HG02970 (cell line): ENCODE results near the gene STARD7.
"Not testable (repeated sequence)": the region's sequence is repeated elsewhere in the genome, so short reads cannot be mapped to it uniquely, and the experiment has no call there.

Source experiments
- ATAC-seq: cut with Tn5 transposase; IDR thresholded peaks from one replicate; pipeline ENCODE4 v1.9.1; 2021; ENCODE audit warnings: mild to moderate bottlenecking, moderate library complexity, moderate number of reproducible peaks; ENCODE audit not compliant: unreplicated experiment, low FRiP score

Gene STARD7

GRCh38 chr2:96169868-96170507, 38.6 kb downstream of the STARD7 start:
- ATAC-seq = no peak

- ATAC-seq = no peak
These were observed 41.1 kb downstream of the STARD7 start for GRCh38 chr2:96167407-96168013.

DNA sequence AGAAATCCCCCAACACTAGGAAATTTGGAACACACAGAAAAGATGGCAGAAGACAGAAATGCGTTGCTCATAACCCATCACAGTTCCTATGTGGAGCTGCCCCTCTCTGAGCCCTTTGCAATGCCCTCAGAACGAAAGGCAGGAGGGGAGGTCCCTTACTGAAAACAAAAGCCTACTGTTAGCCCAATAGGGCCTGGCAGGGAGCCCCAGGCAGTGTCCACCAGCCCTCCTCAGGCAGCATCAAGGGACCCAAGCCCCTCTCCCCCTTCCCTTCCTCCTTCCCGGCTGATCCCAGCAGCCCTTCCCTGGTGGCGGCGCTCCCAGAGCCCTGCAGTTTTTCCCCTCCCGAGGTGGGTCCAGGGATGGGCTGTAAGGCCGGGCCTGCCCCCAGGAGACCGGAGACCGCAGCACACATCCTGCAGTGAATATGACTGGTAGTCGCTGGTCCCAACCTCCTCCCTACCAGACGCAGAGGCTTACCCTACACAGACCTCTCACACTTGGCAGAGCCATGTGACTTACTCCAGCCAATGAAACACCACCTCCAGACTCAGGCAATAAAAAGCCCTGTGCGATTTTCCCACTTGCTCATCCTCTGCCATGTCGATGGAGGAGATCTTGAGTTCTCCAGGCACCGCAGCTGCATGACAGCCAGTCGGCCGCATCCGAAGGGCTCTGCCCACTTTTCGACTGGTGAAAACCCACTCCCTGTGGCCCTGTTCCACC, 44.0 kb downstream of the STARD7 start:
- ATAC-seq = no peak

GRCh38 chr2:96163768-96164429, 44.7 kb downstream of the STARD7 start:
- ATAC-seq = peak; percentile 46

- no peak for ATAC-seq
These were observed 45.2 kb downstream of the STARD7 start for GRCh38 chr2:96163415-96163767.

- no peak for ATAC-seq
These were observed 46.7 kb downstream of the STARD7 start for GRCh38 chr2:96161898-96162297.

DNA sequence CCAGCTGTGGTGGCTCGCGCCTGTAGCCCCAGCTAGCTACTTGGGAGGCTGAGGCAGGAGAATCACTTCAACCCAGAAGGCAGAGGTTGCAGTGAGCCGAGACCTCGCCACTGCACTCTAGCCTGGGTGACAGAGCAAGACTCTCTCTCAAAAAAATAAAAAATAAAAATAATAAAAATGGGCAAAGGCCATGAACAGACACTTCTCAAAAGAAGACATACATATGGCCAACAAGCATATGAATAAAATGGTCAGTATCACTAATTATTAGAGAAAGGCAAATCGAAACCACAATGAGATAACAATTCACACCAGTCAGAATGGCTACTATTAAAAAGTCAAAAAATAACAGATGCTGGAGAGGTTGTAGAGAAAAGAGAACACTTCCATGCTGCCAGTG, 48.3 kb downstream of the STARD7 start:
- not testable (repeated sequence) for ATAC-seq

- ATAC-seq = no peak
These were observed 49.4 kb downstream of the STARD7 start for GRCh38 chr2:96159084-96159830.

DNA sequence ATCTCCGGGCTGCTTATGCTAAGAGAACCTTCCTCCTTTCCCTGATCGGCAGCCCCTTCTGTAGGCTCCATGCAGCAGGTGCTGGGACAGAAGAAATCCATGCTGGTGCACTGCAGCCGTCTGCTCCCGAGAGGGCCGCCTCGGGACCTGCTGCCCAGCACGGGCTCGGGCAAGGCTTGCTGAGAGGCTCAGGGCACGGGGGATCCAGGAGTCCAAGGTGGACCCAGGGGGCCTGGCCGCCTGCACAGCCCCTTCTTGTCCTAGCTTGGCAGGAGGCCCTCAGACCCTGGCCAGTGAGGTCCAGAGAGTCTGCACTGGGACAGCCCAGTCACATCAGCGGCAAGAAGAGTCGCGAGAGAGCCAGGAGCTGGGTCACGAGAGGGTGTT, 50.1 kb downstream of the STARD7 start:
- no peak for ATAC-seq

DNA sequence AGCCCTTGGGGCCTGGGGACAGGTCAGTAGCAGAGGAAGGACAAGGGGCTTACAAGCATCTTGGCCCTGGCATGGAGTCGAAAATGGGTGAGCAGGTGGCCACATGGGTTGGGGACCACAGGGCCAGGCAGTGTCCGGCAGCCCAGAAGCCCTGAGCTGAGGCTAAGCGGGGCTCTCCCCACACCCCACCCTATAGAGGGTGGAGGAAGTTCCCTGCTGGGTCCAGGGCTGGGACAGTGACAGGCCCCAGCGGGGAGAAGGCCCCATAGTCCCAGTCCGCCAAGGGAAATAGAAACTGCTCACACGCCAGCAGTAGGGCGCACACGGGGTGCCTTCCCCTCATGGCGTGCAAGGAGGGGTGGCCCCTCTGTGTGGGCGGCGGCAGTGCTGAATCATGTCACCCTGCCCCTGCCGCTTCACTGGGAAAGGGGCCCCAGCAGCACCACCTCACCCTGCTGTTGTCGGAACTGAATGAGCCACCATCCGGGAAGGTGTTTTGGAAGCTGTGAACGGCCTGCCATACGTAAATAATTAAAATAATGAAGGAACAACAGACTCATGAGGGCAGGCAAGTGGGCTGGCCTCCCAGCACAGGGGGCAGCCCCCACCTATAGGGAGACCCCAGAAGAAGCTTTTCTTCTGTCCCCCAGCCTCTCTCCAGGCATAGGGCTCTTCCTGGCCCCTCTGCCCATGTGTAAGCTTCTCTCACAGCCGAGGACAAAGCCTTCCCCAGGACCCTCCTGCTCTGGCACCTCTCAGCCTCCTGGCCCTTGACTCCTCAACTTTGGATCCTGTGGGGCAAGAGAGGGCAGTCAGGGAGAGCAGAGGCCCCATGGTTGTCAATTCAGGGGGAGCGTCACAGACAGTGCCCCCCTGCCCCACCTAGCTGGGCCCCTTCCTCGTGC, 50.7 kb downstream of the STARD7 start:
- peak; percentile 53 for ATAC-seq

- peak; percentile 49 for ATAC-seq
These were observed 51.5 kb downstream of the STARD7 start for GRCh38 chr2:96156926-96157648.

DNA sequence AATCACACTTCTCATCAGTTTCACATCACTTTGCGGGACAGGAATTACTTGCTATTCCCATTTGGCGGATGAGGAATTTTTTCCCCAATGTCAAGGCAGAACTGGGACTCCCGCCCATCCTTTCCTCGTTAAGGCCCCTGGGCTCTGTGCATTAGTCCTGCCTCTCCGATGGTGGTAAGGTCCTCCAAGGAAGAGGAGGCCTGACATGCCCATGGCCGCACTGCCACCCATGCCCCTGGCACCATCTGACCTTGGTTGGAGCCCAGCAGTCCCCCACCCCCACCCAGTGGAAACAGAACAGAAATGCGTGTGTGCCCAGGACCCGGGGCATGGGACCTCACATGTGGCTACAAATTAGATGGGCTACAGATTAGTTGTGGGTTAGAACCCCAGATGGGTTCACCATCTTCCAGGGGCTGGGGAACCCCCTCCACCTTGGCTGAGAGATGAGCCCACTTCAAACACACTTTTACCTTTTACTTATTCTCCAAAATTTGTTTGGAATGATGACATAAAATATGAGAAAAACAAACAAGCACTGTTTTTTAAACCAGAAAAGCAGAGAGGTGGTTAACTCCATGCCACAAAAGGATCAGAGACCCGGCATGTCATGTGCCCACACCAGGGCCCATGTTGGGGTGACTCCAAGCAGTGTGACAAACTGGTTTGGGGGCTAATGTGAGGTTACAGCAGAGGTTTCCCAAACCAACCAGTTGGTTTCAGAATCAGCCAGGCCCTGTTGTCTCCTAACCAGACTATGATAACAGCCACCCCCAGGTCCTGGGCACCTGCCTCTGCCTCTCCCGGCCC, 52.4 kb downstream of the STARD7 start:
- ATAC-seq = no peak

GRCh38 chr2:96154506-96155380, 53.9 kb downstream of the STARD7 start:
- no peak for ATAC-seq

- no peak for ATAC-seq
These were observed 54.6 kb downstream of the STARD7 start for GRCh38 chr2:96153991-96154431.

- no peak for ATAC-seq
These were observed 55.3 kb downstream of the STARD7 start for GRCh38 chr2:96153291-96153713.

DNA sequence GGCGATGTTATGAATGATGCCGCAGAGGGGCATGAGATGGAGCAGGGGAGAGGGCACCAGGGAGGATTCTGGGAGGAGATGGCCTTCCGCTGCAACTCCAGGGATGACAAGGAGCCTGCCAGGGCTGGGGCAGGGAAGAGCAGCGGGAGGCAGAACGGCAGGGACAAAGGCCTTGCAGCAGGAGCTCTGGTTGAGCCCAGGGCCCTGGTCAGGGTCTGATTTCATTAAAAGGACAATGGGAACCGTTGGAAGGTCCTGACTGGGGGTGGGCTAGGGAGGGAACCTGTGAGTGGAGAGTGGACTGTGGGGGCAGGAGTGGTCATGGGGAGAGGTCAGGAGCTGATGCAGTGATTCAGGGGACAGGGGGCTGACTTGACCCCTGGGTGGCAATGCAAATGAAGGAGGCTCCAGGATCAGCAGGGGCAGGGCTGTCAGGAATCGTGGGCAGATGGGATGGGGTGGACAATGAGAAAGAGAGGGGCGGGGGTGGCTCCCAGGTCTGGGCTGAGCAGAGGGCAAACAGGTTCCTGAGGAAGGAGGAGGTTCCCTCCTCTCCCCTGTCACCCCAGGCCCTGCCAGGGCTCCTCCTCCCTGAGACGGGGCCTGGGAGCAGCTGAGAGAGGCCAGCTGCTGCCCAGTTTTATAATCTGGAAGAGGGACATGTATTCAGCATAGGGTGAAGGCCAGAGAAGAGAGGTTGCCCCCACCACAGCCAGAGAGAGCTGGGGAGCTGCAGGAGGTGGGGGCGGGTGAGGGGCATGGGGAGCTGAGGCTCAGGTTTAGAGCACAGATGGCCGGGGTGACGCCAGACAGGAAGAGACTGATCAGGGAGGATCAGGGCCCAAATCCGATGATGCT, 56.1 kb downstream of the STARD7 start:
- no peak for ATAC-seq
